ENCODE measurements around the gene RASGRF2.

DNA sequence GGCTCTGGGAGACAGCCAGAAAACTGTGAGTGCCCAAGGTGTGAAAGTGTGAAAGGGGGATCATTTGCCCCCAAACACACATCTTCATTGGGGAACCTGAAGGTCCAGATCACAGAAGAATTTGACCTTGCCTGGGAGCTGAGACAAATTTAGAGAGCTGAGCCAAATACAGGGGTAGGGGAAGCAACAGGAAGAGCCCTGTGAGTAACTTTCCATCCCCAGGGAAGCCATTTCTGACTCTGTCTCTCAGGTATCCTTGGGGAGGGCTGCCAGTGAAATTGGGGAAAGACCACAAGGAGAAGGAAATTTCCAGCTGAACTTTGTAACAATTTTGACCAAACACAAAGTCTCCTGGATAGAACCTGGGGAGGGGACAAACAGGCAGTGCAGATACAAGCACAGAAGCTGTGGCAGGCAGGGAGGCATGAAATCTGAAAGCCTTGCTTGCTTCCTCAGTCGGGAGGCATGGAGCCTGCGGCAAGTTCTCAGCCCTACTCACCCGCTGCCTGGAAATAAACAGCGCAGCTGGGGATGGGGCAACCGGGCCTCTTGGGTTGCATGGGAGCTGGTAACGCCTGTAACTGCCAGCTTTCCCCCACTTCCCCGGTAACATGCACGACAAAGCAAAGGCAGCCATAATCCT, 309.7 kb downstream of the RASGRF2 start:
- TF ChIP-seq POLR2A (IDR thresholded peaks at IDR 0.05) = no peak
- TF ChIP-seq, protein P1, sequence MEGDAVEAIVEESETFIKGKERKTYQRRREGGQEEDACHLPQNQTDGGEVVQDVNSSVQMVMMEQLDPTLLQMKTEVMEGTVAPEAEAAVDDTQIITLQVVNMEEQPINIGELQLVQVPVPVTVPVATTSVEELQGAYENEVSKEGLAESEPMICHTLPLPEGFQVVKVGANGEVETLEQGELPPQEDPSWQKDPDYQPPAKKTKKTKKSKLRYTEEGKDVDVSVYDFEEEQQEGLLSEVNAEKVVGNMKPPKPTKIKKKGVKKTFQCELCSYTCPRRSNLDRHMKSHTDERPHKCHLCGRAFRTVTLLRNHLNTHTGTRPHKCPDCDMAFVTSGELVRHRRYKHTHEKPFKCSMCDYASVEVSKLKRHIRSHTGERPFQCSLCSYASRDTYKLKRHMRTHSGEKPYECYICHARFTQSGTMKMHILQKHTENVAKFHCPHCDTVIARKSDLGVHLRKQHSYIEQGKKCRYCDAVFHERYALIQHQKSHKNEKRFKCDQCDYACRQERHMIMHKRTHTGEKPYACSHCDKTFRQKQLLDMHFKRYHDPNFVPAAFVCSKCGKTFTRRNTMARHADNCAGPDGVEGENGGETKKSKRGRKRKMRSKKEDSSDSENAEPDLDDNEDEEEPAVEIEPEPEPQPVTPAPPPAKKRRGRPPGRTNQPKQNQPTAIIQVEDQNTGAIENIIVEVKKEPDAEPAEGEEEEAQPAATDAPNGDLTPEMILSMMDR (IDR thresholded peaks at IDR 0.05 in 4 of 5, conservative IDR thresholded peaks at IDR 0.05 in 1 of 5) = no peak
